ENCODE results near the gene ADCY6.
A peak's percentile ranks its signal among the peaks of the same experiment; 100 is the strongest.
"Not testable (repeated sequence)": the region's sequence is repeated elsewhere in the genome, so short reads cannot be mapped to it uniquely, and the experiment has no call there.

ADCY6 gene

GRCh38 chr12:48750769-48751356 is 38.0 kb downstream of the ADCY6 start:
- no peak for DNase-seq (ENCODE audit: low spot score)

- DNase-seq (ENCODE audit: low spot score) = no peak
Observed at GRCh38 chr12:48750215-48750614, 38.7 kb downstream of the ADCY6 start.

- no peak for DNase-seq (ENCODE audit: low spot score)
Observed at GRCh38 chr12:48744251-48745008, 44.5 kb downstream of the ADCY6 start.

GRCh38 chr12:48739618-48740269 is 49.1 kb downstream of the ADCY6 start:
- DNase-seq (ENCODE audit: low spot score) = no peak

- no peak for DNase-seq (ENCODE audit: low spot score)
Observed at GRCh38 chr12:48736456-48736855, 52.4 kb downstream of the ADCY6 start.

- no peak for DNase-seq (ENCODE audit: low spot score)
Observed at GRCh38 chr12:48728807-48729206, 60.1 kb downstream of the ADCY6 start.

GRCh38 chr12:48720737-48721136 is 68.2 kb downstream of the ADCY6 start:
- DNase-seq (ENCODE audit: low spot score) = not testable (repeated sequence)

- not testable (repeated sequence) for DNase-seq (ENCODE audit: low spot score)
Observed at GRCh38 chr12:48720171-48720570, 68.7 kb downstream of the ADCY6 start.

- DNase-seq (ENCODE audit: low spot score) = not testable (repeated sequence)
Observed at GRCh38 chr12:48719002-48719401, 69.9 kb downstream of the ADCY6 start.

- no peak for DNase-seq (ENCODE audit: low spot score)
Observed at GRCh38 chr12:48717252-48717695, 71.6 kb downstream of the ADCY6 start.

- peak; percentile 99 for DNase-seq (ENCODE audit: low spot score)
Observed at GRCh38 chr12:48716493-48717251, 72.2 kb downstream of the ADCY6 start, which contains the start of gene CCNT1. TSS of gene CCNT1 (minus strand) at chr12:48716707. CDS start at chr12:48716675, 32 bp downstream.
